GM10266 (cell line): ENCODE measurements around the gene PON2.

Experiments
- DNase-seq: peaks from one replicate; pipeline ENCODE4 v3.0.0; 2012; ENCODE audit errors: extremely low spot score
- TF ChIP-seq, protein P1 (sequence below): IDR thresholded peaks from 2 replicates; pipeline ENCODE4 v1.5.1; 2012; ENCODE audit warnings: mild to moderate bottlenecking, low read depth; ENCODE audit not compliant: control insufficient read depth, insufficient read depth; ENCODE audit errors: missing control alignments

PON2 gene

DNA sequence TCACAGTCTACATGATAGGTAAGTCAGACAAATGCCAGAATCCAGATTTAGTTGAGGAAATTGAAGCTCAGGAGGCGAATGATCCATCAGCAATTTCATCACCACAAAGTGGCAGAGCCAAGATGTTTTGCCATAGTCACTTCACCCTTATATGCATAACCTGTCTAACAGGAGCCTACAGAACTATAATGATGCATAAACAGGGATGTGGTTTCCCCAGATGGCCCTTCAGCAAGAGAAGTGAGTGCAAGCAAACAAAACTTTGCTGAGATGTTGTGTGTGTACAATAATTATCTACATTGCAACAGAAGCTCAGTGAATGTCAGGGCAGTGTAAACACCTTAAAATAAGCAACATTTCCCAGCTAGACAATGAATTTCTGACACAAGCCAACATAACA lies 67.2 kb downstream of the PON2 start:
- TF ChIP-seq, protein P1, sequence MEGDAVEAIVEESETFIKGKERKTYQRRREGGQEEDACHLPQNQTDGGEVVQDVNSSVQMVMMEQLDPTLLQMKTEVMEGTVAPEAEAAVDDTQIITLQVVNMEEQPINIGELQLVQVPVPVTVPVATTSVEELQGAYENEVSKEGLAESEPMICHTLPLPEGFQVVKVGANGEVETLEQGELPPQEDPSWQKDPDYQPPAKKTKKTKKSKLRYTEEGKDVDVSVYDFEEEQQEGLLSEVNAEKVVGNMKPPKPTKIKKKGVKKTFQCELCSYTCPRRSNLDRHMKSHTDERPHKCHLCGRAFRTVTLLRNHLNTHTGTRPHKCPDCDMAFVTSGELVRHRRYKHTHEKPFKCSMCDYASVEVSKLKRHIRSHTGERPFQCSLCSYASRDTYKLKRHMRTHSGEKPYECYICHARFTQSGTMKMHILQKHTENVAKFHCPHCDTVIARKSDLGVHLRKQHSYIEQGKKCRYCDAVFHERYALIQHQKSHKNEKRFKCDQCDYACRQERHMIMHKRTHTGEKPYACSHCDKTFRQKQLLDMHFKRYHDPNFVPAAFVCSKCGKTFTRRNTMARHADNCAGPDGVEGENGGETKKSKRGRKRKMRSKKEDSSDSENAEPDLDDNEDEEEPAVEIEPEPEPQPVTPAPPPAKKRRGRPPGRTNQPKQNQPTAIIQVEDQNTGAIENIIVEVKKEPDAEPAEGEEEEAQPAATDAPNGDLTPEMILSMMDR = no peak
- no peak for DNase-seq

DNA sequence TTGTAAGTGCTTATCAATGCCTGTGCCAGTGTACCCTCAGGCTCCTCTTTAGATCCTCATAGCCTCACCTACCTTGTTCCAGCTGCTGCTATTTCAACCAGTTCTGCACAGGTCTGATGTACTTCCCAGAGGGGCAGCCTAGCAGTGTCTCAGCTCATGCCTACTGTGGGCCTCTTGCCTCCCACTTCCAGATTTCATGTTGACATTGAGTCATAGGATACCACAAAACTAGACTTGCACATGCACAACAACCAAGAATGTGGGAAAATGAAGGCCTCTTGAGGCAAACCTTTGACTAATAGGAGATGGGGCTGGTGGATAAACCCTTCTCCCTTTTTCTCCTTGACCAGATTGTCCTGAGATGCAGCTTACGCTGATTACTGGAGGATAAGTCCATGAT lies 69.7 kb downstream of the PON2 start:
- no peak for DNase-seq
- TF ChIP-seq, protein P1 = no peak

DNA sequence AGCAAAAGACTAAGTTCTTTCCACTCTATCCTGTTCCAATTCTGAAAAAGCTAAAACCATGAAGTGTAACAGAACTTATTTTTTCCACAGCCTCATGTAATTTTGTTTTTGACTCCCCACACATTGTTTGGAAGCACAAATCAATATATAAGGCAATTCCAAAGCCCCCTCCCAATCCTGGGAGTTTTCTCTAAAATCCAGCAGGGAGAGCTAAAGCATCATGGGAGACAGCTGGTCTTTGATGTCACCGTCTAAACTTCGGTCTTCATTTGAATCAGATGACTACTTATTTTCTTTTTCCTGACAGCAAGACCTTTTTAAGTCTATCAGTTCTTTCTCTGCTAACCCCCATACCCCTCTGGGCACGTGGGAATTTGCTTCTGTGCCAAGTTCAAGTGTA lies 77.2 kb downstream of the PON2 start:
- TF ChIP-seq, protein P1 = no peak
- no peak for DNase-seq
